Measurements from ENCODE around the gene SPINT4. TPM values are rescaled to one million over a fixed set of nuclear protein-coding genes. Genes with fewer than 3 reads are reported as not detected.
"Not testable (repeated sequence)": the region's sequence is repeated elsewhere in the genome, so short reads cannot be mapped to it uniquely, and the experiment has no call there.

The SPINT4 gene
- total and polyA plus RNA-seq, 12 donors: not detected

DNA sequence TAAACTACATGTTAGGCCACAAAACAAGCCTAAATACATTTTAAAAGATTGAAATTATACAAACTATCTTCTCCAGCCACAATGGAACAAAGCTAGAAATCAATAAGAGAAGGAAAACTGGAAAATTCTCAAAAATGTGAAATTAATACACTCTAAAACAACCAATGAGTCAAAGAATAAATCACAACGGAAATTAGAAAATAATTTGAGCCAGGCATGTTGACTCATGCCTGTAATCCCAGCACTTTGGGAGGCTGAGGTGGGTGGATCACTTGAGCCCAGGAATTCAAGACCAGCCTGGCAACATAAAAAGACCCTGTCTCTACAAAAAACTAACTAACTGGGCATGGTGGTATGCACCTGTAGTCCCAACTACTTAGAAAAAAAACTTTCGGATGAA is 26.7 kb upstream of the SPINT4 start:
- H3K4me1 ChIP-seq (replicated peaks in 1 of 2): no peaks in the 10 kb centered on the region
- H3K9me3 ChIP-seq (replicated peaks in 1 of 3): no peaks in the 10 kb centered on the region
- TF ChIP-seq, protein P1, sequence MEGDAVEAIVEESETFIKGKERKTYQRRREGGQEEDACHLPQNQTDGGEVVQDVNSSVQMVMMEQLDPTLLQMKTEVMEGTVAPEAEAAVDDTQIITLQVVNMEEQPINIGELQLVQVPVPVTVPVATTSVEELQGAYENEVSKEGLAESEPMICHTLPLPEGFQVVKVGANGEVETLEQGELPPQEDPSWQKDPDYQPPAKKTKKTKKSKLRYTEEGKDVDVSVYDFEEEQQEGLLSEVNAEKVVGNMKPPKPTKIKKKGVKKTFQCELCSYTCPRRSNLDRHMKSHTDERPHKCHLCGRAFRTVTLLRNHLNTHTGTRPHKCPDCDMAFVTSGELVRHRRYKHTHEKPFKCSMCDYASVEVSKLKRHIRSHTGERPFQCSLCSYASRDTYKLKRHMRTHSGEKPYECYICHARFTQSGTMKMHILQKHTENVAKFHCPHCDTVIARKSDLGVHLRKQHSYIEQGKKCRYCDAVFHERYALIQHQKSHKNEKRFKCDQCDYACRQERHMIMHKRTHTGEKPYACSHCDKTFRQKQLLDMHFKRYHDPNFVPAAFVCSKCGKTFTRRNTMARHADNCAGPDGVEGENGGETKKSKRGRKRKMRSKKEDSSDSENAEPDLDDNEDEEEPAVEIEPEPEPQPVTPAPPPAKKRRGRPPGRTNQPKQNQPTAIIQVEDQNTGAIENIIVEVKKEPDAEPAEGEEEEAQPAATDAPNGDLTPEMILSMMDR (IDR thresholded peaks at IDR 0.05): no peak
- no peak for TF ChIP-seq POLR2A (IDR thresholded peaks at IDR 0.05)
- intact Hi-C loops (cut with DNase I): no loop called here
- no peaks in the 10 kb centered on the region for H3K36me3 ChIP-seq (replicated peaks in 1 of 2)
- H3K4me3 ChIP-seq: no peak overlapping the region
- no peak overlapping the region for H3K27ac ChIP-seq
- WGBS, 4 donors: 73 to 79% (median 76%) methylated on average over 2 of the region's 2 CpGs
- peaks cover 3% of the 10 kb centered on the region for H3K27me3 ChIP-seq
- no peak for DNase-seq

- WGBS, 4 donors: 63 to 84% (median 75%) methylated on average over 4 of the region's 4 CpGs
- no peaks in the 10 kb centered on the region for H3K9me3 ChIP-seq (replicated peaks in 1 of 3)
- H3K27me3 ChIP-seq: no peaks in the 10 kb centered on the region
- intact Hi-C loops (cut with DNase I): no loop called here
- no peak overlapping the region for H3K27ac ChIP-seq
- H3K4me3 ChIP-seq: no peak overlapping the region
- TF ChIP-seq POLR2A (IDR thresholded peaks at IDR 0.05): no peak
- TF ChIP-seq, protein P1 (IDR thresholded peaks at IDR 0.05): no peak
- H3K36me3 ChIP-seq (replicated peaks in 1 of 2): no peaks in the 10 kb centered on the region
- no peaks in the 10 kb centered on the region for H3K4me1 ChIP-seq (replicated peaks in 1 of 2)
- no peak for DNase-seq
Observed at GRCh38 chr20:45701104-45701503, 21.0 kb upstream of the SPINT4 start.

DNA sequence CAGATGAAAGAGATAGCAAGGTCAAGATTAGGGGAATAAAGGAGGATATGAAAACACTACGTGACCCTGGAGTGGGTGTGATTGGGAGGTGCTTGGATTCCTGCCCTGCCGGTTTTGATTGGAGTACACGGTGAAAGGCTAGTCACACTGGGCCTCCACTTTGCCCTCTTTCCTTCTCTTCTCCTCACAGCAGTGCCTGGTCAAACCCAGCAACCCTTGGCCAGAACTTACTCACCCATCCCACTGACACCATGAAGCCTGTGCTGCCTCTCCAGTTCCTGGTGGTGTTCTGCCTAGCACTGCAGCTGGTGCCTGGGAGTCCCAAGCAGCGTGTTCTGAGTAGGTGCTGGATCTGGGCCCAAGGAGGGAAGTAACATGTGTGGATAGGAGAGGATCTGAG is 20.3 kb upstream of the SPINT4 start, which contains the start of gene WFDC13:
Gene WFDC13, plus strand, starts transcription at position 166 of the 400 bp plus-strand sequence. Its CDS starts 86 bp downstream, at position 252.
- 30 to 51% (median 45%) methylated on average over 3 to 4 of the region's 4 CpGs for WGBS, 4 donors
- TF ChIP-seq, protein P1 (IDR thresholded peaks at IDR 0.05): no peak
- no peak for TF ChIP-seq POLR2A (IDR thresholded peaks at IDR 0.05)

DNA sequence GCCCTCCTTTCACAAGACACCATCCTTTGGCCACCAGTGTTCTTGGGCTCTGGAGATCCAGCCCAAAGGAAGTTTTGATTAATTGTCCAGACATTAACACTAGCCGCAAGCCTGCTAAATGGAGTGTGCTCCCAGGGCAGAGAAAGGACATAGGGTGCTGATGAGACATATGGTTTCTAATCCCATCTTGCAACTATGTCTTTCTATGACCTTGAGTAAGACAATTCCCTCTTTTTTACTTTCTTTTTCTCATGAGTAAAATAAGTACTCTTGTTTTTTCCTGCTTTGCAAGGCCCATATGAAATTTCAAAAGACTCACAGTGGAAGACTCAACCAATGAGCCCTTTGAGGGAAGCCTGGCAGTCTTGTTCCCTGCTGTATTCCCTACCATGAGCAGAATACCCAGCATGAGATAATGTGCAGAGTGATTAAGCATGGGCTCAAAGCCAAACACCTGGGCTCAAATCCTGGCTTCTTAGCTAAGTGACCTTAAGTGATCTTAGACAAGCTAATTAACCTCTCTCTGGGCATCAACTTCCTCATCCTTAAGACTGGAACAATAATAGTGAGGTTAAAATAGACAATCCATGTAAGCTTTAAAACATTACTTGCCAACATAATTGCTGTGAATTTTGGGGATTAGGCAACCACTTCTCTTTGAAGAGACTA is 17.0 kb upstream of the SPINT4 start, which contains the start of gene WFDC10B:
Gene WFDC10B, minus strand, starts transcription at position 51 of the 669 bp plus-strand sequence. CDS start 19,027 bp downstream, outside the sequence.
- Histone ChIP-seq H3K9me3 (replicated peaks in 1 of 3) (no peaks in the 10 kb centered on the region), H3K27me3 (peaks cover 13% of the 10 kb centered on the region), H3K36me3 (replicated peaks in 1 of 2) (no peaks in the 10 kb centered on the region), H3K4me1 (replicated peaks in 1 of 2) (no peaks in the 10 kb centered on the region), H3K27ac (no peak within 1 kb of the TSS), H3K4me3 (no peak within 1 kb of the TSS)
- intact Hi-C loops (cut with DNase I): no loop called here
- no peak for TF ChIP-seq POLR2A (IDR thresholded peaks at IDR 0.05)
- TF ChIP-seq, protein P1 (IDR thresholded peaks at IDR 0.05): no peak
- 65 to 94% (median 83%) methylated on average over 1 of the region's 1 CpG for WGBS, 4 donors
- no peak for DNase-seq

More for the DNA sequence above, 20.3 kb upstream of the SPINT4 start, which contains the start of gene WFDC13:
- DNase-seq: no peak
- Histone ChIP-seq H3K4me1 (replicated peaks in 1 of 2) (no peaks in the 10 kb centered on the region), H3K9me3 (replicated peaks in 1 of 3) (no peaks in the 10 kb centered on the region), H3K27ac (no peak within 1 kb of the TSS), H3K27me3 (no peaks in the 10 kb centered on the region), H3K4me3 (no peak within 1 kb of the TSS), H3K36me3 (replicated peaks in 1 of 2) (no peaks in the 10 kb centered on the region)
- intact Hi-C loops (cut with DNase I): no loop called here

GRCh38 chr20:45716141-45716688 is 5.9 kb upstream of the SPINT4 start:
- DNase-seq; H3K36me3 ChIP-seq (replicated peaks in 1 of 2); H3K27ac ChIP-seq; H3K27me3 ChIP-seq; H3K9me3 ChIP-seq (replicated peaks in 1 of 3); intact Hi-C loops (cut with DNase I); H3K4me3 ChIP-seq; H3K4me1 ChIP-seq (replicated peaks in 1 of 2): not testable (repeated sequence)
